ENCODE measurements around the gene IGSF21.

DNA sequence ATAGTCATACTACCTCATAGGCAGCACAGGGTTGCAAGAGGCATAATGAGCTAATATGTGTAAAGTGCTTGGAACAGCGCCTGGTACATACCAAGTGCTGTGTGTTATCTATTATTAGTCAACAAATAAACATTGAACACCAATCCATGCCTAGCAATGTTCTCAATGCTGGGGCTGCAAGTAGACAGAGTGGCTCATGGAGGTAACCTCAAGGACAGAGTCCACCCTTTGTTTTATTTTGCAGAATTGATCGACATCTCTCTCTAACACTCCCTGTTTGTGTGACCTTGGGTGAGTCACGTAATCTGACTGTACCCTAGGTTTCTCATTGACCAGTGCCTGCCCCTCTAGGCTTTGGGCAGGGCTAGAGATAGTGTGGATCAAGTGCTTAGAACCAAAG lies 209.2 kb downstream of the IGSF21 start:
- TF ChIP-seq, protein P1, sequence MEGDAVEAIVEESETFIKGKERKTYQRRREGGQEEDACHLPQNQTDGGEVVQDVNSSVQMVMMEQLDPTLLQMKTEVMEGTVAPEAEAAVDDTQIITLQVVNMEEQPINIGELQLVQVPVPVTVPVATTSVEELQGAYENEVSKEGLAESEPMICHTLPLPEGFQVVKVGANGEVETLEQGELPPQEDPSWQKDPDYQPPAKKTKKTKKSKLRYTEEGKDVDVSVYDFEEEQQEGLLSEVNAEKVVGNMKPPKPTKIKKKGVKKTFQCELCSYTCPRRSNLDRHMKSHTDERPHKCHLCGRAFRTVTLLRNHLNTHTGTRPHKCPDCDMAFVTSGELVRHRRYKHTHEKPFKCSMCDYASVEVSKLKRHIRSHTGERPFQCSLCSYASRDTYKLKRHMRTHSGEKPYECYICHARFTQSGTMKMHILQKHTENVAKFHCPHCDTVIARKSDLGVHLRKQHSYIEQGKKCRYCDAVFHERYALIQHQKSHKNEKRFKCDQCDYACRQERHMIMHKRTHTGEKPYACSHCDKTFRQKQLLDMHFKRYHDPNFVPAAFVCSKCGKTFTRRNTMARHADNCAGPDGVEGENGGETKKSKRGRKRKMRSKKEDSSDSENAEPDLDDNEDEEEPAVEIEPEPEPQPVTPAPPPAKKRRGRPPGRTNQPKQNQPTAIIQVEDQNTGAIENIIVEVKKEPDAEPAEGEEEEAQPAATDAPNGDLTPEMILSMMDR (optimal IDR thresholded peaks at IDR 0.05 in 1 of 3, IDR thresholded peaks at IDR 0.05 in 1 of 3, conservative IDR thresholded peaks at IDR 0.05 in 1 of 3; ENCODE audit: extremely low read depth in 1 of 3, insufficient read depth in 2 of 3, low read length in 3 of 3), result no peak
- no peak for TF ChIP-seq EZH2 (IDR thresholded peaks at IDR 0.05; ENCODE audit: low read length)

Measured in keratinocyte (primary cell).